HG03432 (cell line): ENCODE data around the gene CD276.
"Not testable (repeated sequence)": the region's sequence is repeated elsewhere in the genome, so short reads cannot be mapped to it uniquely, and the experiment has no call there.

Experiments used
- ATAC-seq: cut with Tn5 transposase; IDR thresholded peaks from one replicate; pipeline ENCODE4 v1.9.1; 2021; ENCODE audit warnings: mild to moderate bottlenecking, moderate library complexity; ENCODE audit not compliant: unreplicated experiment

The CD276 gene

DNA sequence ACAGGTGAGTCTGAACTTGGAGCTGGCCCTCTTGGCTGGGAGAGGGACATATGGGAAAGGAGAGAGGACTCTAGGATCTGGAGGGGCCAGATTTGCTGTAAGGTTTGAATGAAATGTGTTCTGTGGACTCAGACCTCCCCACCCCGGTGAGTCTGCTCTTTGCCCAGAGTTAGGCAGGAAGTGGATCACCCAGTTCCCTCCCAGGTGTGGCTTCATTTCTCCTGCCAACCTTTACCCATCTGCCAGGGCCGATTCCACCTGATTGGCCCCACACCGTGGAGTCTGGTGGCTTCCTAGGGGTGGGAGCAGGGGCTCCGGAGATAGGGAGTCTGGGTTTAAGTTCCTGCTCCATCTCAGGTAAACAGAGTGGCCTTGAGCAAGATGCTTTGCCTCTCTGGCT, 25.5 kb downstream of the CD276 start:
- no peak for ATAC-seq

GRCh38 chr15:73710321-73710720, 26.1 kb downstream of the CD276 start:
- ATAC-seq = no peak

- ATAC-seq = no peak
These were observed 27.3 kb downstream of the CD276 start for GRCh38 chr15:73711526-73711925.

- ATAC-seq = no peak
These were observed 27.9 kb downstream of the CD276 start for GRCh38 chr15:73712107-73712506.

- ATAC-seq = no peak
These were observed 30.6 kb downstream of the CD276 start for GRCh38 chr15:73714695-73715301.

- ATAC-seq = no peak
These were observed 31.2 kb downstream of the CD276 start for GRCh38 chr15:73715417-73715816.

DNA sequence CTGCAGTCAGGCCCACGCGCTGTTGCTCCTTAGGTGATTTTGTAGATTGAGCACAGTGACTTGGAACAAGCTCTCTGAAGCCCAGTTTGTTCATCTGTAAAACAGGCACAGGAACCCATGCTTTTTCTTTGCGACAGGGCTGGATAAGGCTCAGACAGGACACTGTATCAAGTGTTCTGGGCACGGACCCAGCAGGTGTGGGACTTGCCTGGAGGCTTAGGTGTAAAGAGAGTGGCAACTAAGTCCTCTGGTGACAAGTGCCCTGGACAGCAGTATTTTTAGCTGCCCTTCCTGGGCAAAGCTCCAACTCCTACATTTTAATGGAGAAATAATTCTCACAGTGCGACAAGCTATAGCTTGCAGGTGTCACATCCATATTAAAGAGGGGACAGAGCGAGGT, 32.2 kb downstream of the CD276 start:
- no peak for ATAC-seq

- ATAC-seq = no peak
These were observed 33.0 kb downstream of the CD276 start for GRCh38 chr15:73717206-73717605.

- ATAC-seq = no peak
These were observed 33.6 kb downstream of the CD276 start for GRCh38 chr15:73717802-73718201.

DNA sequence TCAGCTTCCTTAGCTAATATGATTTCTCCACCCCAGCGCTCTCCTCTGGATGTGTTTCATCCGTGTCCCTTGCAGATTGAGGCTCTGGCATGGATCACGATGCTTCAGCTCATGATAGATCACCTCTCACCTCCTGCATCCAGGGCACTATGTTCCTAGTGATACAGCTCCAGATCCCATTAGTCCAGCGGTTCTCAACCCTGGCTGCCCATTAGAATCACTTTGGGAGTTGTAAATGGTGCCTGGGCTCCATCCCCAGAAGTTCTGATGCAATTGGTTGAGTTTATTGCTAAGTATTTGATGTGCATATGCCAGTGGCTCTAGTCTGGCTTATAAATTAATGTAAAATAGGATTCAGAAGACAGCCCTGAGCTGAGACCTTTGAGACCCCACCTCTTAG, 34.5 kb downstream of the CD276 start:
- ATAC-seq = no peak

DNA sequence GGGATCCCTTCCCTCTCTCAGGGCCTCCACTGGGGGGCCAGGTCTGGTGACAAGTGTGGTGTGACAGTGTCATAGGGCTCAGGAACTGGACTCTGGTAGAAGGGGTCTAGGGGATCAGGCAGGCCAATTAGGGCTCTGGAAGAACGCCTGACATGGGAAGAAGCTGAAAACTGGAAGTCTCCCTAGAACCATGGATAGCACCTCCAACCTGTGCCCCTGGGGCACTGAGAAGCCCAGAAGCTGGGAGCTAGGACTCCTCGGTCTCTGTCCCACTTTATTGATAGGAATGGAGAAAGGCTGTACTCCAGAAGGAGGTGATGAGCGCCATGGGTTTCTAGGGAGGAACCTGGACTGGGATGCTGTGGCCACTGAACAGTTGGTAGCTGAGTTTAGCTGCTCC, 38.2 kb downstream of the CD276 start:
- no peak for ATAC-seq

GRCh38 chr15:73723191-73723590, 39.0 kb downstream of the CD276 start:
- ATAC-seq = no peak

DNA sequence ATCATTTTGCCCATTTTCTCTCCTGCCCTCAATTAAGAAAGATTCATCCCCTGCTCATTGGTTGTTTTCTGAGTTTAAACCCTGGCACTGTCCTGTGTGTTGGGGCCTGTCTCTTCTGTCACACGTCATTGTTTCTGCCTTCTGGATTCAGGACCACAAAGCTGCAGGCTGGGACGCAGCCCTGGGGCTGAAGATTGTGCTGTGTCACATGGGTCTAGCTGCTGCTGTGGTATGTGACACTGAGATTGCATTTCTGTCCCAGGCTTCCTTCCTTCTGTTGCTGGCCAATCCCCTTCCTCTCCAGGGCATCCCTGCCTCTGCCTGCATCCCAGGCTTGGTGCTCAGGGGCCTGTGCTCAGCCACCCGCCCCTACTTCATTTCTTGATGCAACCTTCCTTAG, 40.0 kb downstream of the CD276 start:
- ATAC-seq = no peak

DNA sequence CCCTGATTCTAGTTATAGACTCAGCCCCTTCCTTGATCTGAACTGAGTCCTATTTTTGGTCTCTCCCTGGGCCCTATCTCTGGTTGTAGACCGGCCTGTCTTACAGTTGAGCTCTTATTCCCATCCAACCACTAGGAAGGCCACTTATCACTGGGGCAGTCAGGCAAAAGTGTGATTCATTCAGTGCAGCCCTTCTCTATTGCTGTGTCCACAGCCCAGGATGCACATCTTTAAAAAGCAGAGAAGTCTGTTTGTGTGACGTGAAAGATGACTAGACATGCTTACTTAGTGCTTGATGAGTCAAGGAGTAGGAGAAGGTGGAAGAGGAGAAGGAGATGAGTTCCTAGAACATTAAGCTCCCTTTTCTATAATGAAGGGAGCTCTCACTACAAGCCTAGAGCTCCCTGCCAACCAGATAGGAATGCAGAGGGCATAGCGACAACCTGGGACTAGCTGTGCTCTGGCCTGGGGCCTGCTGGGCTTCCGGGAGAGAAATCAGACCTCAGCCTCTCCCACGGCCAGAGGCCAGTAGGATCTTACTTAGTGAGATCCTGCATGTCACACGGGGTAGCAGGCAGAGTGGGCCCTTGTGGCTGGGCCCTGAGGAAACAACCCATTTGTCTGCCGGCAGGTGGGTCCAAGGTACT, 43.3 kb downstream of the CD276 start:
- no peak for ATAC-seq

DNA sequence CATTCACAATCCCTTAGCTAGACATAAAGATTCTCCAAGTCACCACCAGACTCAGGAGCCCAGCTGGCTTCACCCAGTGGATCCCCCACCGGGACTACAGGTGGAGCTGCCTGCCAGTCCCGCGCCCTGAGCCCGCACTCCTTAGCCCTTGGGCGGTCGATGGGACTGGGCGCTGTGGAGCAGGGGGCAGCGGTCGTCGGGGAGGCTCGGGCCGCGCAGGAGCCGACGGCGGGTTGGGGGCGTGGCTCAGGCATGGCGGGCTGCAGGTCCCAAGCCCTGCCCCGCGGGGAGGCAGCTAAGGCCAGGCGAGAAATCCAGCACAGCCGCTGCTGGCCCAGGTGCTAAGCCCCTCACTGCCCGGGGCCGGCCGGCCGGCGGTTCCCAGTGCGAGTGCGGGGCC, 47.9 kb downstream of the CD276 start:
- not testable (repeated sequence) for ATAC-seq

GRCh38 chr15:73732930-73733329, 48.7 kb downstream of the CD276 start:
- ATAC-seq = no peak

GRCh38 chr15:73737535-73737934, 53.4 kb downstream of the CD276 start:
- ATAC-seq = no peak

GRCh38 chr15:73740152-73741048, 56.2 kb downstream of the CD276 start:
- no peak for ATAC-seq

GRCh38 chr15:73741321-73741836, 57.2 kb downstream of the CD276 start:
- no peak for ATAC-seq

GRCh38 chr15:73744293-73744692, 60.1 kb downstream of the CD276 start:
- ATAC-seq = no peak

DNA sequence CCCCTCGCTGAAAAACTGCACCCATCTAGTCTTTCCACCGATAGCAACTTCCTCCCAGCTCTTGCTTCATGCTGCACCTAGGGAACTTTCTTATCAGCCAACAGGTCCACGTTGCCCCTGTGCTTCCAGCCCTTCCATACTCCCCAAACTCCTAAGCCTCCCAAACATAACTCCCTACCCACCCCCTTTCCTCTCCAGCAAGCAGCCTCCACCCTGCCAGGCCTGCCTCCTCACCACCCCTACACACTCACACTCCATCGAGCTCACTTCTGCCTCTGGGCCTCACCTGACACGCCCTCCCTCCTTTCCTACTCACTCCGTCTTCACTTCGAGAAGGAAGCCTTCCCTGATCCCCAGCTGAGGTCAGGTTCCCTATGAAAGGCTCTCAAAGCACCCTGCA, 60.9 kb downstream of the CD276 start:
- ATAC-seq = no peak

DNA sequence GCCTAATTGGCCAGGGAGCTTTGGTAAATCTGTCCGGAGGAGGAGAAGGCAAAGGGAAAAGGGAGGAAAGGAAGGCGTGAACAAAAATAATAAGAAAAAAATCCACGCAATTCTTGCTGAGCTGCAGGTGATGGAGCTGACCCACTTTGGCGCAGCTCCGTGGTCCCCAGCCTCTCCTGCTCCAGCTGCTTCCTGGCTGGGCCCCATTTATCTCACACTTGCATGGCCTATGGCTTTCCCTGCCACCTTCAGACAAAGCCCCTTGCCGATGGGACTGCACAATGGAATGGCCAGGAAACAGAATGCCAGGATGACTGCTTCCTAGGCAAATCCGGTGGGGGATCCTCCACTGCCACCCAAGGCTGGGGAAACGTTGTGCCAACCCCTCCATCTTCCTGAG, 62.1 kb downstream of the CD276 start:
- no peak for ATAC-seq
